Stimulated activated CD4-positive, alpha-beta T cell treated with anti-CD3 and anti-CD28 coated beads, TNF-alpha, amount 100 ng/mL, for 1 hour (primary cell): ENCODE results near the gene GNG3.
A peak's percentile ranks its signal among the peaks of the same experiment; 100 is the strongest.
"Not testable (repeated sequence)": the region's sequence is repeated elsewhere in the genome, so short reads cannot be mapped to it uniquely, and the experiment has no call there.

ENCODE experiments used
- DNase-seq, 3 donors: peaks; one replicate each; pipeline ENCODE4 v3.0.0-alpha.2; 2020; ENCODE audit warnings: low read depth in 3 of 3, low spot score in 1 of 3

The GNG3 gene

GRCh38 chr11:62716206-62716605 is 8.7 kb downstream of the GNG3 start:
- DNase-seq: no peak

DNA sequence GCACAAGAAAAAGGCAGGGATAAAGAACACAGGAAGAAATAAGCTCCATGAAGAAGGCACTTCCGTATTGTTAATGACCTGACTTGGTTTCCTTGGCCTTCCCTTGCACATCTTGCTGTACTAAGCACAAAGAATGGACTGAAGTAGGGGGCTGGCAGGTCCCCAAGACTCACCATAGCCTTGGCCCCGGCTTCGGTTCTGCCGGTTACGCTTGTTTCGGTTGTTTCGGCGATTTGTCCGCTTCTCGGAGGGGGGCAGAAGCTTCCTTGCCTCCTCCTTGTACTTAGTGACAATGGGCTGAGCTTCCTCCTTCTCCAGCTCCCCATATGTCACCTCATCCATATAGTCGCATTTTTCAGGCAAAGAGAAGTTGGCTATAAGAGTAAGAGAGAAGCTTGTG is 9.3 kb downstream of the GNG3 start:
- DNase-seq: no peak

DNA sequence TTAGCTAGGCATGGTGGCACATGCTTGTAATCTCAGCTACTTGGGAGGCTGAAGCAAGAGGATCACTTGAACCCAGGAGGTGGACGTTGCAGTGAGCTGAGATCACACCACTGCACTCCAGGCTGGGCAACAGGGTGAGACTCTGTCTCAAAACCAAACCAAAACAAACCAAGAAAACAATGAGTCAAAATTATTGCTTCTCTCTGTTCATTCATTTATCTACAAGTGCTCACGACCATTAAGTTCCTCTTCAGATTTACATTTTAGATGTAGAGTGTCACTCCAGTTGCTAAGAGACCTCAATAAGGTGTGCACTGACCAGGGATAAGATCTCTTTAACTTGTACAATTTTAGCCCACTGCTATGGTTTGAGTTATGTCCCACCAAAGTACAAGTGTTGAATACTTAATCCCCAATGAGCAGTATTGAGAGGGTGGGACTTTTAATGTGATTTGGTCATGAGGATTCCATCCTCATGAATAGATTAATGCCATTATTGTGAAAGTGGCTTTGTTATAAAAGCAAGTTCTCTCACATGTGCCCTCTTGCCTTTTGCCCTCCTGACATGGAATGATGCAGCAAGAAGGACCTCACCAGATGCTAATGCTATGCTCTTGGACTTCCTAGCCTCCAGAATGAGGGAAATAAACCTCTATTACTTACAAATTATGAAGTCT is 12.0 kb downstream of the GNG3 start:
- no peak for DNase-seq

- no peak for DNase-seq
Observed at GRCh38 chr11:62721994-62722393, 14.5 kb downstream of the GNG3 start.

DNA sequence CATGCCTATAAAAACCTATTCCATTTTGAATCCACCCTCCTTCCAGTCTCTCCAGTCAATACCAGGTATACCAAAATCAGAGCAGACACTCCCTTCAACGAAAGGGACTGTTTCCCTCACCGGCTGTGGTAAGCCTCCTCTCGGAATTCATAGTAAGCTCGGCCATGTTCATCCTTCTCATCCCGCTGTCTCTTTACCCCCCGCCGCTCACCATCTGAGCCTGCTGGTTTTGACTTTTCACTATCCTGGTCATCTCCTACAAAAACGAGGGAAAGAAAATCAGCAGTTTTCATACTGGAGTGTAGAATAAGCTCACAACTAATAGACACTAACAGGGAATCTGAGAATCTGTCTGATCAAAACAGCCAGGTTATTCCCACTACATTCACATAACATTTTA is 16.7 kb downstream of the GNG3 start:
- DNase-seq: no peak

DNA sequence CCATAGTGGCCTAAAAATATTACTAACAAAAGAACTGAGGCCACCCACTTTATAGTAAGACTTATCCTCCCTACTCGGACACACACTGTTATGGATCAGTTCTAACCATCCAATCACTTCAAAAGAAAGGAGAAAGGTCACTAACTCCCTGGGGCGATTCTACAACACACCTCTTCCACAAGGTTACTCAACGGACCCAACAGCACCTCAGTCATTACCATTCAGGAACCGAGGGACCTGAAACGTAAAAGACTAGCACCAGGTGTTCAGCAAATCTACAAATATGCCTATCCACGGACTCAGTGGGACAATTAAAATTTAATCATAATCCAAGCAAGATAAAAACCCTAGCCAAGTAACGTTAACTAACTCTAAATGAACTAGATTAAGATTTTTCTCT is 18.2 kb downstream of the GNG3 start:
- DNase-seq: no peak

DNA sequence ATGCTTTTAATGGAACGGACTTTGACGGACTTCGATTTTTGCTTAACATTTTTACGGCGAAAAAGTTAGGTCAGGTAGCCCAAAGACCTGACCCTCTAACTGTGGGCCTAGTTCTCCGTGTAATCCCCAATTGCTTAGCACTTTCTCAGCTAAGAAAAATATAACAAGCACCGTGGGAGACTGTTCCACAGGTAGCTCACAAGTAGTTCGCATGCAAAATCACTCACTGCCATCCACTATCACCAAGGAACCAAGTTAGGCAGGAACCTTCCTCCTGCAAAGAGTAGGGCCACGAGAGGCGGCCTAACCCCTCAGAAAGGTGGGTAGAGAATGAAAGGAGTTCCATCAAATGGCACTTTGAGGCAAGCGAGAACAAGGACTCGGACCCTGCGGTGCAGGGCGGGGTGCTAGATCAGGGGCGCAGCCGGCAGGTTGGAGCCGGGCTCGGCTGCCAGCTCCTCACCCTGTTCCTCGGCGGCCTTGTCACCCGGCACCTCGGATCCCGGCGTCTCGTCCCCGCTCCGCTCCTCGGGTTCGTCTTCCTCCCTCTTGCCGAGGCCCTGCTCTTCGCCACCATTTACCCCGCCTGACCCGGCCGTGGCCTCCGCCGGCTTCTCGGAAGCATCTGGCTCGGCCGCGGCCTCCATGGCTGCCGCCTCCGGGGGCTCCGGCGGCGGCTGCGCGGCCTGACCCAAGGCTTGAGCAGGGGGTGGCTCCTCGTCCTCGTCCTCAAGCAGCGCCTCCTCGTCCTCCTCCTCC is 18.9 kb downstream of the GNG3 start:
- no peak for DNase-seq

DNA sequence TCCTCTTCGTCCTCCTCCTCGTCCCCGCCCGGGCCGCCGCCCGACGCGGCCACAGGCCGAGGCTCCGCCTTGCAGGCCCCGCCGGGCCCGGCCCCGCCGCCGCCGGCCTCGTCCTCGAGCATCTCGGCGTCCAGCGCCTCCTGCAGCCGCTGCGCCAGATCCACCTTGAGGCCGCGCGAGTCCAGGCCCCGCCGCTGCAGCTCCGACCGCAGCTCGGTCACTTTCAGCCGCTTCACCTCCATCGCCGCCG is 19.4 kb downstream of the GNG3 start:
- DNase-seq: peak in 1 of 3 donors; percentile 33

DNA sequence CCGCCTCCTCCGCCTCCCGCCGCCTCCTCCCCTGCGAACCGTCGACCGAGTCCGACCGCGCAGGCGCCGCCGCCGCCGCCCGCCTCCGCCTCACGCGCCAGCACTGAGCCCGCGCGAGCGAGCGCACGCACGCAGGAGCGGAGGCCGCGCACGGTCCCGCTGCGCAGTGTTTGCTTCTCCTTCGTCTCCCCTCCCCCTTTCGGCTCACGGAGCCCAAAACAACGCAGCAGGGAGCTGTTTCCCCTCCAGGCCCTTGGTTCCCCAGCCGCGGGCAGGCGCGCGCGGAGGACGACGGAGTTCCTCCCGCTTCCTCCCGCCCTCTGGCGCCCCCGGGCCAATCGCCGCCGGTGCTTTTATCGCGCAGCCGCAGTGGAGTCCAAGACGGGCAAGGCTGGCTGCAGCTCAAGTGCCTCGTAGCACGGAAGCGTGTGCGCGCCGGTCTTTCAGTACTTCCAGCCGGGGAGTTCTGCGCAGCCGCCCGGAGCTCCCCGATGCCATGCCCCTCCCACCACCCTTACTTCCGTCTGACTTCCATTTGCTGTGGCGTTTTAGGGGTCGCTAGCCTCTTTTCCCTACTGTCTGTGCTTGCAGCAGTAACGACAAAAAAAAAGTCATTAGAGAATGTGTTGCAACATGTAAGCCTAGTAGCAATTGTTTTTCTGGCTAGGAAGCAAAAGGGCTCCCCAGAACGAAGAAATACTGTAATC is 19.8 kb downstream of the GNG3 start, which contains the start of gene HNRNPUL2:
Gene HNRNPUL2 (minus strand): TSS at position 293 of the 707 bp plus-strand sequence. CDS start 301 bp downstream, outside the sequence.
- peak; percentile 95 to 98 (median 98) for DNase-seq

GRCh38 chr11:62727872-62728170 is 20.3 kb downstream of the GNG3 start:
- peak; percentile 43 to 68 (median 60) for DNase-seq

- DNase-seq: peak; percentile 58 to 69 (median 63)
Observed at GRCh38 chr11:62728171-62728988, 20.9 kb downstream of the GNG3 start, which contains the start of gene TTC9C. TSS of gene TTC9C (plus strand) at chr11:62728486. CDS start at chr11:62728849, 363 bp downstream.

GRCh38 chr11:62730076-62730475 is 22.6 kb downstream of the GNG3 start:
- DNase-seq: not testable (repeated sequence)

DNA sequence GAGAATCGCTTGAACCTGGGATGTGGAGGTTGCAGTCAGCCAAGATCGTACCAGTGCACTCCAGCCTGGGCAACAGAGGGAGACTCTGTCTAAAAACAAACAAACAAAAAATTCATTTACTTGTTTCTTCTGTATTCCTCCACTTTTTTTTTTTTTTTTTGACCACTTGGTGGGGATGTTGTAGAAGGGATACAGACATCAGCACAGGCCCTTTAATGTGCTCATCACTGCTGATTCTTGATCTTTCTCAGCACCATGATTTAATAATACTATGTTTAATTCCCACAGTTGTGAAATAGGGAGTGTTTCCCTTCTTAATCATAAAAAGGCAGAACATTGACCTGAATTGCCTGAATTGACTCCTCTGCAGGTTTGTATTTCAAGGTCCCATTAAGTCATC is 25.4 kb downstream of the GNG3 start:
- DNase-seq: no peak

DNA sequence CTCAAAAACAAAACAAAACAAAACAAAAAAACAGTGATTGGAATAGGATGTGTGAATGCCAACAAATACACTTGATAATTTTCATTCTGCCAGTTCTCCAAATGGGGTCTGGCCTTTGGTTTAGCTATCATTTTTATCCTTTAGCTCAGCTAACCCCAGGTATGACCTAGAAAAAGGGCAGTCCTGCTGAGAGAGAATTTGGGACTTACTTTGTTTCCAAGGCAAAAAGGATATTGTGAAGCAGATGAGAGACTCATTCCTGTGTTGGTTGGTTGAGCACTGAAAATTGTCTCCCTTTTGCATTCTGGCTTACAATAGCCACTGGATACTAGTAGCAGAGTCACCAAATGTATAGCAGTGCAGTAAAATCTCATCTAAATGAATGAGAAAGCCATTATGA is 29.7 kb downstream of the GNG3 start:
- no peak for DNase-seq

- DNase-seq: no peak
Observed at GRCh38 chr11:62747475-62748160, 40.1 kb downstream of the GNG3 start.

DNA sequence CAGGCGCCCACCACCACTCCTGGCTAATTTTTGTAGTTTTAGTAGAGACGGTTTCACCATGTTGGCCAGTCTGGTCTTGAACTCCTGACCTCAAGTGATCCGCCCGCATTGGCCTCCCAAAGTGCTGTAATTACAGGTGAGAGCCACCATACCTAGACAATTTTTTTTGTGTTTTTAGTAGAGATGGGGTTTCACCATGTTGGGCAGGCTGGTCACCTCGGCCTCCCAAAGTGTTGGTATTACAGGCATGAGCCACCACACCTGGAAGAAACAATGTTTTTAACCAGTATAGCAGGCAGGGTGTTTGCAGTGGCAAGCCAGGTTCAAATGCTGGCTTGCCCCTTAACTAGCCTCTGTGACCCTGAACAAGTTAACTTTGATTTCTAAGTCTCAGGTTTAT is 42.5 kb downstream of the GNG3 start:
- not testable (repeated sequence) for DNase-seq

DNA sequence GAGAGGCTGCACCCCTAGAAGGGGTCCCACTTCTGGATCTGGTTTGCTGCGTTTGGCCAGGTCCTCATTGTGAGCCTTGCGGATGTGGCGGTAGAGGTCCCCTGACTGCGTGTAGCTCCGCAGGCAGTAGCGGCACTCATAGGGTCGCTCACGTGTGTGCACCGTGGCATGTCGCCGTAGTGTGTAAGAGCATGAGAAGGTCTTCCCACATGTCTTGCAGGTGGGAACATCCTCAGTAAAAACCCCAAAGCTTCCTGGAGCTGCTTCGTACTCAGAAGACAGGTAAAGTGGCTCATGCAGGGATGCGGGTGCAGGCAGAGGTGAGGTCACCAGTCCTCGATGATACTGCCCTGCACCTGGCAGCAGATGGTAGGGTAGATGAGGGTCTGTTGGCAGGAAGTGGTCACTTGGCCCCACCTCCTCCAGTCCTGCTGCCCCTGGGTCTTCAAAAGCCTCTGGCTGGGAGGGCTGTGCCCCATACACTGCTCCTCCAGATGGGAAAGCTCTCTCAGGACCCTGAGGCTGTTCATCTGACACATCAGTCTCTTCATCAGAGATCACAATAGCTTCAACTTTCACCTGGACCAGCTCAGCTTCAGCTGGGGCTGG is 44.8 kb downstream of the GNG3 start:
- no peak for DNase-seq

DNA sequence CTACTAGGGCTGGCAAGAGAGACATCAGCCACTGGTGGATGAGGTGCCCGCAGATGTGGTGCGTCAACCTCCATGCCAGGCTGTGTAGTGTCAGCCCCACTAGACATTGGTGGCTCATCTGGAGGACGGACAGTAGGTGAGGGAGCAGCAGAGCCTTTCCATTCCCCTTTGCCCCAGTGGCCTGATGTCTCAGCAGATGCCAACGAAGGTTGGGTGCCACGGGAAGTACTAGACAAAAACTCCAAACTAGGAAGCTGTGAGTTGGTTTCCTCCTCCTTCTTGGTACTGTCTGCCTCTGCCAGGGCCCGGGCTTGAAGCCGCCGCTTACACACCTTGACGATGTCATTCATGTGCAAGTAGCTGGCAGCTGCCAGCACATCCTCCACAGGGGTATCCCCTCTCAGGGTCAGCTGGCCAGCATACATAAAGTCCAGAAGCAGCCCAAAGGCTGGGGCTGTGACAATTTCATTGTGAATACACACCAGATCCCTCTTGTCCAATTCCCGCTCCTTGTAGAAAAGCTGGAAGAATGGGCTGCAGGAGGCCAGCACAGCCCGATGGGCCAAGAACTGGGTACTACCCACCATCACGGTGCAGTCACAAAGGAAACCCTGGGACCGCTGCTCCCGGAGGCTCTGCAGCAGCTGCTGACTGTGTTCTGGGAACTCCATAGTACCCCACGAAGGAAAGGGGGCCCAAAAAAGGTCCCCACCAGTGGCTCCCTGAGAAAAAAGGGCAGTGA is 45.7 kb downstream of the GNG3 start:
- DNase-seq: no peak

DNA sequence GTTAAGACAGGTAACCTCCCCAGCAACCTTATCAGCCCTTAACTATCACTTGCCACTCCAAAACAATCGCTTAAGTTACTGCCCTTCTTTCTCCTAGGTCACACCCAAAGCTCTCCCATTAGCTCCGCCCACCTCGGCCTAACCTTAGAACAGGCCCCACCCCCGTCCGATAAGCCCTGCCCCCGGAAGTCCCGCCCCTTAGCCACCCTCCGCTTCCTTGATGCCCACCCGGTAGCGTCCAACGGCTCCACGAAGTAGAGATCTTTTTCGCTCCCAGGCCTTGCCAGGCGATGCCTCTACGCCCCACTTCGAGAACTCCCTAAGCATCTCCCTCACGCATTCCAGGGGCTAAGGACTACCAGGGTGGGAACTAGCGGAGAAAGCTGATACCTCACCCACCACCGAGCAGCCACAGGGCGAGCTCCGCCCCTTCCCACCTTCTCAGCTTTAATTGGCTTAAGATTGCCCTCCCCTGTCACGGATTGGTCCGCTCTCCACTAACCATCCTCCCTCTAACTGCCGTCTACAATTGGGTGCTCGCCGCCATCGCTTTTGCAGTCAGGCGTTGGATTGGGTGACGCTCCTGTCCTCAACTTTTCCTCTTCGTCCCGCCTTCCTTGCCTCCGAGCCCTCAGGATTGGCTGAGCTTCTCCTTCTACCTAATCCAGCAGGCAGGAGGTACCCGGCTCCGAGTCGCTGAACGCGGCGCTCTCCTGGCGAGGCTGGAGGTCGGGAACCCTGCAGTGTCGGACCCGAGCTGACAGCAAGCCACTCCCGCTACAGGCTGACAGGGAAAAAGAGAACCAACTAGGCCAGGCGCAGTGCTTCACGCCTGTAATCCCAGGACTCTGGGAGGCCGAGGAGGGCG is 46.5 kb downstream of the GNG3 start, which contains the start of gene ZBTB3:
Gene ZBTB3 (minus strand): TSS at position 425 of the 868 bp plus-strand sequence. CDS start 496 bp downstream, outside the sequence.
- DNase-seq: peak; percentile 89 to 94 (median 93)
